Liver (tissue), 9 donors: ENCODE measurements around the gene RSPH6A. TPM values are rescaled to one million over a fixed set of nuclear protein-coding genes. Genes with fewer than 3 reads are reported as not detected.

Experiments
- DNase-seq: peaks from one replicate; pipeline ENCODE4 v3.0.0-alpha.2; 2017; ENCODE audit warnings: low spot score
- H3K27ac ChIP-seq, 2 donors: one replicate each; pipeline ENCODE4 v1.7.0; 2013; ENCODE audit warnings: inconsistent platforms in 2 of 2, low read length in 2 of 2, control low read depth in 1 of 2, low read depth in 1 of 2, mild to moderate bottlenecking in 1 of 2
- H3K27me3 ChIP-seq, 4 donors: one replicate each; pipeline versions ENCODE4 v1.6.1 to v1.7.0; 2013; ENCODE audit warnings: low read length in 3 of 4, inconsistent platforms in 1 of 4, mild to moderate bottlenecking in 1 of 4, moderate library complexity in 1 of 4; ENCODE audit not compliant: control insufficient read depth in 4 of 4, insufficient read depth in 4 of 4
- H3K36me3 ChIP-seq, 4 donors: one replicate each; pipeline versions ENCODE4 v1.6.1 to v1.7.0; 2013; ENCODE audit warnings: low read length in 3 of 4, mild to moderate bottlenecking in 3 of 4, low read depth in 1 of 4, moderate library complexity in 1 of 4; ENCODE audit not compliant: control insufficient read depth in 4 of 4, insufficient read depth in 3 of 4
- H3K4me1 ChIP-seq, 4 donors: one replicate each; pipeline versions ENCODE4 v1.6.1 to v1.7.0; 2013; ENCODE audit warnings: low read length in 3 of 4, mild to moderate bottlenecking in 3 of 4, moderate library complexity in 1 of 4; ENCODE audit not compliant: control insufficient read depth in 4 of 4, insufficient read depth in 4 of 4
- H3K4me3 ChIP-seq, 3 donors: one replicate each; pipeline versions ENCODE4 v1.6.1 to v1.7.0; 2013; ENCODE audit warnings: low read length in 3 of 3, control low read depth in 1 of 3, low read depth in 1 of 3, mild to moderate bottlenecking in 1 of 3
- H3K9ac ChIP-seq, 2 donors: one replicate each; pipeline ENCODE4 v1.7.0; 2013; ENCODE audit warnings: low read length in 2 of 2, mild to moderate bottlenecking in 2 of 2, moderate library complexity in 2 of 2, control low read depth in 1 of 2, low read depth in 1 of 2
- H3K9me3 ChIP-seq, 4 donors: one replicate each; pipeline versions ENCODE4 v1.6.1 to v1.7.0; 2013; ENCODE audit warnings: low read length in 3 of 4; ENCODE audit not compliant: control insufficient read depth in 4 of 4
- EGR1 ChIP-seq, 2 donors: IDR thresholded peaks; 2 replicates each; pipeline ENCODE4 v1.6.1; 2016 to 2018; ENCODE audit warnings: antibody characterized with exemption in 2 of 2, low read depth in 2 of 2
- GABPA ChIP-seq, 2 donors: IDR thresholded peaks in 1 of 2; conservative IDR thresholded peaks in 1 of 2; 2 replicates each; pipeline ENCODE4 v1.6.1; 2016; ENCODE audit warnings: antibody characterized with exemption in 2 of 2, mild to moderate bottlenecking in 1 of 2, moderate library complexity in 1 of 2
- HNF4A ChIP-seq, 2 donors: conservative IDR thresholded peaks; 2 replicates each; pipeline ENCODE4 v1.6.1; 2016; ENCODE audit warnings: antibody characterized with exemption in 2 of 2, mild to moderate bottlenecking in 2 of 2
- JUND ChIP-seq, 2 donors: IDR thresholded peaks; 2 replicates each; pipeline ENCODE4 v1.6.1; 2016; ENCODE audit warnings: antibody characterized with exemption in 2 of 2
- NR2F2 ChIP-seq: IDR thresholded peaks from 2 replicates; pipeline ENCODE4 v1.6.1; 2016; ENCODE audit warnings: antibody characterized with exemption
- REST ChIP-seq: IDR thresholded peaks from 2 replicates; pipeline ENCODE4 v1.6.1; 2016; ENCODE audit warnings: antibody characterized with exemption, mild to moderate bottlenecking
- SP1 ChIP-seq: IDR thresholded peaks from 2 replicates; pipeline ENCODE4 v1.6.1; 2018; ENCODE audit warnings: antibody characterized with exemption, mild to moderate bottlenecking
- TAF1 ChIP-seq: conservative IDR thresholded peaks from 2 replicates; pipeline ENCODE4 v1.6.1; 2016; ENCODE audit warnings: antibody characterized with exemption, mild to moderate bottlenecking
- YY1 ChIP-seq: IDR thresholded peaks from 2 replicates; pipeline ENCODE4 v1.6.1; 2016; ENCODE audit warnings: antibody characterized with exemption, mild to moderate bottlenecking
- ZBTB33 ChIP-seq: IDR thresholded peaks from 2 replicates; pipeline ENCODE4 v1.6.1; 2016; ENCODE audit warnings: antibody characterized with exemption
- WGBS: extraction: QIAGEN DNeasy Blood & Tissue Kit; methylation state at CpG from one replicate; pipeline ENCODE4 v1.1.7; 2013; 5-methylcytosine and 5-hydroxymethylcytosine counted together
- polyA plus RNA-seq, 2 donors: library from polyadenylated mRNA; stranded (reverse) in 1 of 2; unstranded in 1 of 2; fragments of 200-250 nt in 1 of 2; fragments of >200 nt in 1 of 2; fragmentation: Nextera tagmentation in 1 of 2; extraction: Ambion mirVana in 1 of 2; gene quantifications; one replicate each; pipeline versions ENCODE4 v1.2.1 to v1.2.3, GENCODE V29; 2013 to 2015
- total RNA-seq, 2 donors: library from RNA; depleted of rRNA; stranded (reverse); fragments of >200 nt; gene quantifications; one replicate each; pipeline ENCODE4 v1.2.3, GENCODE V29; 2014
- TF ChIP-seq, protein P1 (sequence below): IDR thresholded peaks from 2 replicates; pipeline ENCODE4 v1.6.1; 2016; ENCODE audit warnings: antibody characterized with exemption
- TF ChIP-seq, protein P2 (sequence below): fragments of 150-350 bp; IDR thresholded peaks from 2 replicates; pipeline ENCODE4 v1.5.1; 2017; ENCODE audit warnings: improper control_type of control experiment, low read depth, low read length; ENCODE audit not compliant: missing input control
- donor health status: healthy.
- donor health status: healthy.
- donor health status: healthy.
- donor health status: healthy.
- donor health status: healthy.

The RSPH6A gene
- total and polyA plus RNA-seq, 4 donors: 0.08 TPM; not detected in 3

- H3K4me1 ChIP-seq: peaks cover 0 to 7% (median 0%) of the 10 kb centered on the region in 4 donors
- TF ChIP-seq HNF4A (conservative IDR thresholded peaks at IDR 0.05) (no peak), SP1 (no peak), NR2F2 (no peak), YY1 (no peak), JUND (IDR thresholded peaks at IDR 0.05) (no peak), TAF1 (no peak)
- TF ChIP-seq, protein P1, sequence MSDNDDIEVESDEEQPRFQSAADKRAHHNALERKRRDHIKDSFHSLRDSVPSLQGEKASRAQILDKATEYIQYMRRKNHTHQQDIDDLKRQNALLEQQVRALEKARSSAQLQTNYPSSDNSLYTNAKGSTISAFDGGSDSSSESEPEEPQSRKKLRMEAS: no peak
- TF ChIP-seq, protein P2, sequence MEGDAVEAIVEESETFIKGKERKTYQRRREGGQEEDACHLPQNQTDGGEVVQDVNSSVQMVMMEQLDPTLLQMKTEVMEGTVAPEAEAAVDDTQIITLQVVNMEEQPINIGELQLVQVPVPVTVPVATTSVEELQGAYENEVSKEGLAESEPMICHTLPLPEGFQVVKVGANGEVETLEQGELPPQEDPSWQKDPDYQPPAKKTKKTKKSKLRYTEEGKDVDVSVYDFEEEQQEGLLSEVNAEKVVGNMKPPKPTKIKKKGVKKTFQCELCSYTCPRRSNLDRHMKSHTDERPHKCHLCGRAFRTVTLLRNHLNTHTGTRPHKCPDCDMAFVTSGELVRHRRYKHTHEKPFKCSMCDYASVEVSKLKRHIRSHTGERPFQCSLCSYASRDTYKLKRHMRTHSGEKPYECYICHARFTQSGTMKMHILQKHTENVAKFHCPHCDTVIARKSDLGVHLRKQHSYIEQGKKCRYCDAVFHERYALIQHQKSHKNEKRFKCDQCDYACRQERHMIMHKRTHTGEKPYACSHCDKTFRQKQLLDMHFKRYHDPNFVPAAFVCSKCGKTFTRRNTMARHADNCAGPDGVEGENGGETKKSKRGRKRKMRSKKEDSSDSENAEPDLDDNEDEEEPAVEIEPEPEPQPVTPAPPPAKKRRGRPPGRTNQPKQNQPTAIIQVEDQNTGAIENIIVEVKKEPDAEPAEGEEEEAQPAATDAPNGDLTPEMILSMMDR: no peak
- H3K4me3 ChIP-seq: no peak overlapping the region
- DNase-seq: no peak
- no peaks in the 10 kb centered on the region for H3K9me3 ChIP-seq
- no peaks in the 10 kb centered on the region for H3K27me3 ChIP-seq
- no peak overlapping the region for H3K27ac ChIP-seq
- 80% methylated on average over 18 of the region's 18 CpGs for WGBS
- peaks cover 3 to 23% (median 7%) of the 10 kb centered on the region in 4 donors for H3K36me3 ChIP-seq
- H3K9ac ChIP-seq: no peak overlapping the region
Measured at GRCh38 chr19:45816236-45817009, 1.3 kb upstream of the RSPH6A start.

GRCh38 chr19:45815481-45816216, 541 bp upstream of the RSPH6A start:
- 61% methylated on average over 43 of the region's 44 CpGs for WGBS
- TF ChIP-seq ZBTB33 (no peak), EGR1 (IDR thresholded peaks at IDR 0.05; ENCODE audit: low read depth in 2 of 2) (no peak), TAF1 (no peak), NR2F2 (no peak), REST (no peak), GABPA (IDR thresholded peaks at IDR 0.05 in 1 of 2, conservative IDR thresholded peaks at IDR 0.05 in 1 of 2) (no peak)
- TF ChIP-seq, protein P1: no peak
- TF ChIP-seq, protein P2: no peak
- Histone ChIP-seq H3K4me1 (peaks cover 0 to 7% (median 0%) of the 10 kb centered on the region in 4 donors), H3K27me3 (no peaks in the 10 kb centered on the region), H3K9me3 (no peaks in the 10 kb centered on the region), H3K27ac (no peak overlapping the region), H3K9ac (no peak overlapping the region), H3K36me3 (peaks cover 2 to 20% (median 5%) of the 10 kb centered on the region in 4 donors), H3K4me3 (no peak overlapping the region)
- no peak for DNase-seq
